Upper lobe of left lung (tissue), 6 donors: ENCODE measurements around the gene NOM1. TPM values are rescaled to one million over a fixed set of nuclear protein-coding genes. Genes with fewer than 3 reads are reported as not detected.

Experiments used
- total RNA-seq, 6 donors: library from RNA; depleted of rRNA in 4 of 6; stranded (reverse); fragments of >200 nt in 4 of 6; gene quantifications; one replicate each; pipeline versions ENCODE4 v1.1.0 to v1.2.1, GENCODE V29; 2016 to 2021
- donor health status: DM: no; HTN: no; CAD: no; lungs with moderate emphysema.
- donor health status: DM: no; HTN: yes; CAD: no; lungs with severe emphysema.

NOM1 gene
- total RNA-seq, 6 donors from 2014 or later: 18.7 to 49.2 (median 22.8) TPM

Other genes with a start within 250 kb of the NOM1 start
- gene LMBR1, start 56.5 kb upstream of the NOM1 start, total RNA-seq: 100 to 1,000 TPM in 2 of 6 donors, 10 to 100 TPM in 4; 58.6 to 159 (median 81.0) TPM
- gene MNX1, start 61.0 kb downstream of the NOM1 start, total RNA-seq: 1 to 10 TPM in 1 of 6 donors, under 1 TPM in 2, not detected in 3; 0.46 to 1.5 (median 0.98) TPM
- 10 to 100 TPM; 43.7 to 85.9 (median 69.3) TPM for gene UBE3C, start 189.2 kb downstream of the NOM1 start, total RNA-seq